HG03342 (cell line): ENCODE results near the gene UBL5.

ENCODE experiments used
- ATAC-seq: cut with Tn5 transposase; IDR thresholded peaks from one replicate; pipeline ENCODE4 v1.9.1; 2021; ENCODE audit warnings: mild to moderate bottlenecking, moderate library complexity; ENCODE audit not compliant: unreplicated experiment

Gene UBL5

GRCh38 chr19:9878511-9879196 lies 50.9 kb downstream of the UBL5 start:
- ATAC-seq, result no peak
